NCI-H1694 treated with DMSO at 0.1 percent for 48 hours (cell line): ENCODE measurements around the gene ALPI.

Experiments
- DNase-seq: peaks from one replicate; lab custom pipeline; 2025; lab: John Stamatoyannopoulos, UW

ALPI gene

GRCh38 chr2:232460171-232460570 lies 4.2 kb downstream of the ALPI start:
- no peak for DNase-seq

- no peak for DNase-seq
Measured at GRCh38 chr2:232463701-232464543, 8.0 kb downstream of the ALPI start.

- no peak for DNase-seq
Measured at GRCh38 chr2:232464544-232464885, 8.6 kb downstream of the ALPI start.

GRCh38 chr2:232465061-232465460 lies 9.1 kb downstream of the ALPI start:
- no peak for DNase-seq

- no peak for DNase-seq
Measured at GRCh38 chr2:232466221-232466620, 10.3 kb downstream of the ALPI start.

GRCh38 chr2:232473467-232473890 lies 17.5 kb downstream of the ALPI start:
- DNase-seq = peak; percentile 29

GRCh38 chr2:232476045-232476444 lies 20.1 kb downstream of the ALPI start:
- DNase-seq = no peak

- DNase-seq = no peak
Measured at GRCh38 chr2:232476791-232477190, 20.8 kb downstream of the ALPI start.

- DNase-seq = no peak
Measured at GRCh38 chr2:232477751-232478510, 22.0 kb downstream of the ALPI start.

GRCh38 chr2:232478571-232479340 lies 22.8 kb downstream of the ALPI start:
- no peak for DNase-seq

- no peak for DNase-seq
Measured at GRCh38 chr2:232479341-232480200, 23.6 kb downstream of the ALPI start.

- no peak for DNase-seq
Measured at GRCh38 chr2:232480201-232481190, 24.5 kb downstream of the ALPI start.

GRCh38 chr2:232481322-232482140 lies 25.6 kb downstream of the ALPI start:
- DNase-seq = no peak

- DNase-seq = no peak
Measured at GRCh38 chr2:232482301-232483238, 26.6 kb downstream of the ALPI start.

- DNase-seq = no peak
Measured at GRCh38 chr2:232483311-232483922, 27.5 kb downstream of the ALPI start.

- DNase-seq = no peak
Measured at GRCh38 chr2:232483923-232484627, 28.1 kb downstream of the ALPI start.

GRCh38 chr2:232484628-232485347 lies 28.8 kb downstream of the ALPI start:
- no peak for DNase-seq
